Measurements from ENCODE around the gene ERBB4. TPM values are rescaled to one million over a fixed set of nuclear protein-coding genes. Genes with fewer than 3 reads are reported as not detected.
"Not testable (repeated sequence)": the region's sequence is repeated elsewhere in the genome, so short reads cannot be mapped to it uniquely, and the experiment has no call there.

Gene ERBB4
- total RNA-seq, 1 donor from 2014 or later = 9.9 TPM

GRCh38 chr2:211599146-211599545 lies 939.5 kb downstream of the ERBB4 start:
- Histone ChIP-seq H3K4me1 (ENCODE audit: control insufficient read depth in 3 of 3, insufficient read depth in 3 of 3, low read length in 3 of 3) (no peaks in the 10 kb centered on the region), H3K27ac (ENCODE audit: low read depth, low read length) (no peak overlapping the region), H3K27me3 (ENCODE audit: control insufficient read depth in 3 of 3, insufficient read depth in 3 of 3, low read length in 3 of 3) (no peaks in the 10 kb centered on the region), H3K4me3 (ENCODE audit: low read length in 3 of 3) (no peak overlapping the region), H3K9ac (ENCODE audit: low read depth in 1 of 3, low read length in 3 of 3) (no peak overlapping the region), H3K36me3 (ENCODE audit: control insufficient read depth in 3 of 3, insufficient read depth in 3 of 3, low read length in 3 of 3) (no peaks in the 10 kb centered on the region), H3K9me3 (ENCODE audit: control insufficient read depth in 3 of 3, low read length in 3 of 3) (no peaks in the 10 kb centered on the region)

- Histone ChIP-seq H3K36me3 (ENCODE audit: control insufficient read depth in 3 of 3, insufficient read depth in 3 of 3, low read length in 3 of 3) (no peaks in the 10 kb centered on the region), H3K9me3 (ENCODE audit: control insufficient read depth in 3 of 3, low read length in 3 of 3) (no peaks in the 10 kb centered on the region), H3K9ac (ENCODE audit: low read depth in 1 of 3, low read length in 3 of 3) (no peak overlapping the region), H3K27me3 (ENCODE audit: control insufficient read depth in 3 of 3, insufficient read depth in 3 of 3, low read length in 3 of 3) (no peaks in the 10 kb centered on the region), H3K4me1 (ENCODE audit: control insufficient read depth in 3 of 3, insufficient read depth in 3 of 3, low read length in 3 of 3) (no peaks in the 10 kb centered on the region), H3K4me3 (ENCODE audit: low read length in 3 of 3) (no peak overlapping the region), H3K27ac (ENCODE audit: low read depth, low read length) (no peak overlapping the region)
These were observed 940.4 kb downstream of the ERBB4 start for GRCh38 chr2:211598238-211598637.

GRCh38 chr2:211592006-211592405 lies 946.6 kb downstream of the ERBB4 start:
- H3K27me3 ChIP-seq (ENCODE audit: control insufficient read depth in 3 of 3, insufficient read depth in 3 of 3, low read length in 3 of 3); H3K4me1 ChIP-seq (ENCODE audit: control insufficient read depth in 3 of 3, insufficient read depth in 3 of 3, low read length in 3 of 3); H3K9ac ChIP-seq (ENCODE audit: low read depth in 1 of 3, low read length in 3 of 3); H3K4me3 ChIP-seq (ENCODE audit: low read length in 3 of 3); H3K9me3 ChIP-seq (ENCODE audit: control insufficient read depth in 3 of 3, low read length in 3 of 3); H3K36me3 ChIP-seq (ENCODE audit: control insufficient read depth in 3 of 3, insufficient read depth in 3 of 3, low read length in 3 of 3); H3K27ac ChIP-seq (ENCODE audit: low read depth, low read length): not testable (repeated sequence)

GRCh38 chr2:211591426-211591825 lies 947.2 kb downstream of the ERBB4 start:
- Histone ChIP-seq H3K9me3 (ENCODE audit: control insufficient read depth in 3 of 3, low read length in 3 of 3) (no peaks in the 10 kb centered on the region), H3K27ac (ENCODE audit: low read depth, low read length) (no peak overlapping the region), H3K9ac (ENCODE audit: low read depth in 1 of 3, low read length in 3 of 3) (no peak overlapping the region), H3K36me3 (ENCODE audit: control insufficient read depth in 3 of 3, insufficient read depth in 3 of 3, low read length in 3 of 3) (no peaks in the 10 kb centered on the region), H3K27me3 (ENCODE audit: control insufficient read depth in 3 of 3, insufficient read depth in 3 of 3, low read length in 3 of 3) (no peaks in the 10 kb centered on the region), H3K4me3 (ENCODE audit: low read length in 3 of 3) (no peak overlapping the region), H3K4me1 (ENCODE audit: control insufficient read depth in 3 of 3, insufficient read depth in 3 of 3, low read length in 3 of 3) (no peaks in the 10 kb centered on the region)

- no peaks in the 10 kb centered on the region for H3K27me3 ChIP-seq (ENCODE audit: control insufficient read depth in 3 of 3, insufficient read depth in 3 of 3, low read length in 3 of 3)
- H3K9ac ChIP-seq (ENCODE audit: low read depth in 1 of 3, low read length in 3 of 3) = no peak overlapping the region
- H3K27ac ChIP-seq (ENCODE audit: low read depth, low read length) = no peak overlapping the region
- no peaks in the 10 kb centered on the region for H3K36me3 ChIP-seq (ENCODE audit: control insufficient read depth in 3 of 3, insufficient read depth in 3 of 3, low read length in 3 of 3)
- H3K9me3 ChIP-seq (ENCODE audit: control insufficient read depth in 3 of 3, low read length in 3 of 3) = no peaks in the 10 kb centered on the region
- H3K4me3 ChIP-seq (ENCODE audit: low read length in 3 of 3) = no peak overlapping the region
- no peaks in the 10 kb centered on the region for H3K4me1 ChIP-seq (ENCODE audit: control insufficient read depth in 3 of 3, insufficient read depth in 3 of 3, low read length in 3 of 3)
These were observed 970.2 kb downstream of the ERBB4 start for GRCh38 chr2:211568439-211568838.

- Histone ChIP-seq H3K27me3 (ENCODE audit: control insufficient read depth in 3 of 3, insufficient read depth in 3 of 3, low read length in 3 of 3) (no peaks in the 10 kb centered on the region), H3K9ac (ENCODE audit: low read depth in 1 of 3, low read length in 3 of 3) (no peak overlapping the region), H3K36me3 (ENCODE audit: control insufficient read depth in 3 of 3, insufficient read depth in 3 of 3, low read length in 3 of 3) (no peaks in the 10 kb centered on the region), H3K4me3 (ENCODE audit: low read length in 3 of 3) (no peak overlapping the region), H3K9me3 (ENCODE audit: control insufficient read depth in 3 of 3, low read length in 3 of 3) (no peaks in the 10 kb centered on the region), H3K27ac (ENCODE audit: low read depth, low read length) (no peak overlapping the region), H3K4me1 (ENCODE audit: control insufficient read depth in 3 of 3, insufficient read depth in 3 of 3, low read length in 3 of 3) (no peaks in the 10 kb centered on the region)
These were observed 974.2 kb downstream of the ERBB4 start for GRCh38 chr2:211564441-211564840.

GRCh38 chr2:211545582-211545981 lies 993.0 kb downstream of the ERBB4 start:
- Histone ChIP-seq H3K9ac (ENCODE audit: low read depth in 1 of 3, low read length in 3 of 3) (no peak overlapping the region), H3K4me1 (ENCODE audit: control insufficient read depth in 3 of 3, insufficient read depth in 3 of 3, low read length in 3 of 3) (no peaks in the 10 kb centered on the region), H3K27me3 (ENCODE audit: control insufficient read depth in 3 of 3, insufficient read depth in 3 of 3, low read length in 3 of 3) (no peaks in the 10 kb centered on the region), H3K4me3 (ENCODE audit: low read length in 3 of 3) (no peak overlapping the region), H3K9me3 (ENCODE audit: control insufficient read depth in 3 of 3, low read length in 3 of 3) (no peaks in the 10 kb centered on the region), H3K27ac (ENCODE audit: low read depth, low read length) (no peak overlapping the region), H3K36me3 (ENCODE audit: control insufficient read depth in 3 of 3, insufficient read depth in 3 of 3, low read length in 3 of 3) (no peaks in the 10 kb centered on the region)

- Histone ChIP-seq H3K27ac (ENCODE audit: low read depth, low read length) (no peak overlapping the region), H3K9ac (ENCODE audit: low read depth in 1 of 3, low read length in 3 of 3) (no peak overlapping the region), H3K27me3 (ENCODE audit: control insufficient read depth in 3 of 3, insufficient read depth in 3 of 3, low read length in 3 of 3) (no peaks in the 10 kb centered on the region), H3K4me3 (ENCODE audit: low read length in 3 of 3) (no peak overlapping the region), H3K9me3 (ENCODE audit: control insufficient read depth in 3 of 3, low read length in 3 of 3) (no peaks in the 10 kb centered on the region), H3K4me1 (ENCODE audit: control insufficient read depth in 3 of 3, insufficient read depth in 3 of 3, low read length in 3 of 3) (no peaks in the 10 kb centered on the region), H3K36me3 (ENCODE audit: control insufficient read depth in 3 of 3, insufficient read depth in 3 of 3, low read length in 3 of 3) (no peaks in the 10 kb centered on the region)
These were observed 1004.0 kb downstream of the ERBB4 start for GRCh38 chr2:211534632-211535031.

- not testable (repeated sequence) for H3K27me3 ChIP-seq (ENCODE audit: control insufficient read depth in 3 of 3, insufficient read depth in 3 of 3, low read length in 3 of 3); H3K9me3 ChIP-seq (ENCODE audit: control insufficient read depth in 3 of 3, low read length in 3 of 3); H3K36me3 ChIP-seq (ENCODE audit: control insufficient read depth in 3 of 3, insufficient read depth in 3 of 3, low read length in 3 of 3); H3K4me1 ChIP-seq (ENCODE audit: control insufficient read depth in 3 of 3, insufficient read depth in 3 of 3, low read length in 3 of 3); H3K4me3 ChIP-seq (ENCODE audit: low read length in 3 of 3); H3K27ac ChIP-seq (ENCODE audit: low read depth, low read length); H3K9ac ChIP-seq (ENCODE audit: low read depth in 1 of 3, low read length in 3 of 3)
These were observed 1014.4 kb downstream of the ERBB4 start for GRCh38 chr2:211524248-211524647.

GRCh38 chr2:211516537-211516936 lies 1022.1 kb downstream of the ERBB4 start:
- no peak overlapping the region for H3K27ac ChIP-seq (ENCODE audit: low read depth, low read length)
- H3K36me3 ChIP-seq (ENCODE audit: control insufficient read depth in 3 of 3, insufficient read depth in 3 of 3, low read length in 3 of 3) = no peaks in the 10 kb centered on the region
- H3K9me3 ChIP-seq (ENCODE audit: control insufficient read depth in 3 of 3, low read length in 3 of 3) = no peaks in the 10 kb centered on the region
- no peak overlapping the region for H3K9ac ChIP-seq (ENCODE audit: low read depth in 1 of 3, low read length in 3 of 3)
- H3K4me1 ChIP-seq (ENCODE audit: control insufficient read depth in 3 of 3, insufficient read depth in 3 of 3, low read length in 3 of 3) = no peaks in the 10 kb centered on the region
- H3K27me3 ChIP-seq (ENCODE audit: control insufficient read depth in 3 of 3, insufficient read depth in 3 of 3, low read length in 3 of 3) = no peaks in the 10 kb centered on the region
- H3K4me3 ChIP-seq (ENCODE audit: low read length in 3 of 3) = no peak overlapping the region

GRCh38 chr2:211514049-211514448 lies 1024.6 kb downstream of the ERBB4 start:
- H3K9me3 ChIP-seq (ENCODE audit: control insufficient read depth in 3 of 3, low read length in 3 of 3) = no peaks in the 10 kb centered on the region
- H3K4me1 ChIP-seq (ENCODE audit: control insufficient read depth in 3 of 3, insufficient read depth in 3 of 3, low read length in 3 of 3) = no peaks in the 10 kb centered on the region
- no peaks in the 10 kb centered on the region for H3K36me3 ChIP-seq (ENCODE audit: control insufficient read depth in 3 of 3, insufficient read depth in 3 of 3, low read length in 3 of 3)
- no peak overlapping the region for H3K9ac ChIP-seq (ENCODE audit: low read depth in 1 of 3, low read length in 3 of 3)
- no peak overlapping the region for H3K4me3 ChIP-seq (ENCODE audit: low read length in 3 of 3)
- H3K27ac ChIP-seq (ENCODE audit: low read depth, low read length) = no peak overlapping the region
- no peaks in the 10 kb centered on the region for H3K27me3 ChIP-seq (ENCODE audit: control insufficient read depth in 3 of 3, insufficient read depth in 3 of 3, low read length in 3 of 3)

All from skeletal muscle tissue (tissue), 4 donors.